Progenitor cell of endocrine pancreas (in vitro differentiated cells): Measurements from ENCODE around the gene MYOZ2. TPM values are rescaled to one million over a fixed set of nuclear protein-coding genes. Genes with fewer than 3 reads are reported as not detected.

ENCODE experiments used
- DNase-seq: peaks from one replicate; pipeline ENCODE4 v3.0.0; 2021; ENCODE audit warnings: low spot score; ENCODE audit not compliant: unreplicated experiment
- H3K27ac Mint-ChIP-seq: 2 replicates; pipeline ENCODE4 v1.8.0; 2021; ENCODE audit warnings: mild to moderate bottlenecking, moderate library complexity, mixed read lengths
- H3K27me3 Mint-ChIP-seq: 2 replicates; pipeline ENCODE4 v1.8.0; 2021; ENCODE audit warnings: mixed read lengths
- H3K36me3 Mint-ChIP-seq: 2 replicates; pipeline ENCODE4 v1.8.0; 2022; ENCODE audit warnings: mixed read lengths; ENCODE audit not compliant: insufficient read depth
- H3K4me1 Mint-ChIP-seq: 2 replicates; pipeline ENCODE4 v1.8.0; 2021; ENCODE audit warnings: low read depth, mixed read lengths
- H3K4me3 Mint-ChIP-seq: 2 replicates; pipeline ENCODE4 v1.8.0; 2021; ENCODE audit warnings: low read depth, mild to moderate bottlenecking, moderate library complexity, mixed read lengths
- H3K9me3 Mint-ChIP-seq: 2 replicates; pipeline ENCODE4 v1.8.0; 2021; ENCODE audit warnings: low read depth, mixed read lengths
- CTCF ChIP-seq: fragments of 200-600 bp; sonication (generic); IDR thresholded peaks from one replicate; pipeline ENCODE4 v1.5.0; 2021; ENCODE audit warnings: antibody characterized with exemption, mild to moderate bottlenecking; ENCODE audit not compliant: unreplicated experiment
- total RNA-seq: library from RNA; stranded (reverse); gene quantifications from 2 replicates; pipeline ENCODE4 v1.2.1, GENCODE V29; 2021

MYOZ2 gene
- total RNA-seq, 1 donor from 2014 or later: 0.10 TPM

GRCh38 chr4:119190354-119190753 is 54.7 kb downstream of the MYOZ2 start:
- TF ChIP-seq CTCF: no peak
- Mint-ChIP-seq H3K36me3 (no peaks in the 10 kb centered on the region), H3K27me3 (no peaks in the 10 kb centered on the region), H3K27ac (no peak overlapping the region), H3K4me3 (no peak overlapping the region), H3K9me3 (no peaks in the 10 kb centered on the region), H3K4me1 (no peaks in the 10 kb centered on the region)
- no peak for DNase-seq

- Mint-ChIP-seq H3K36me3 (no peaks in the 10 kb centered on the region), H3K9me3 (peaks cover 5% of the 10 kb centered on the region), H3K27me3 (no peaks in the 10 kb centered on the region), H3K4me3 (no peak overlapping the region), H3K27ac (no peak overlapping the region), H3K4me1 (no peaks in the 10 kb centered on the region)
- DNase-seq: no peak
- TF ChIP-seq CTCF: no peak
These were observed 55.9 kb downstream of the MYOZ2 start for GRCh38 chr4:119191505-119191904.

GRCh38 chr4:119197772-119198212 is 62.2 kb downstream of the MYOZ2 start:
- no peak overlapping the region for H3K27ac Mint-ChIP-seq
- no peak for DNase-seq
- H3K36me3 Mint-ChIP-seq: no peaks in the 10 kb centered on the region
- no peaks in the 10 kb centered on the region for H3K4me1 Mint-ChIP-seq
- peaks cover 27% of the 10 kb centered on the region for H3K9me3 Mint-ChIP-seq
- TF ChIP-seq CTCF: no peak
- H3K27me3 Mint-ChIP-seq: no peaks in the 10 kb centered on the region
- H3K4me3 Mint-ChIP-seq: no peak overlapping the region

- Mint-ChIP-seq H3K27ac (no peak overlapping the region), H3K36me3 (no peaks in the 10 kb centered on the region)
These were observed 69.3 kb downstream of the MYOZ2 start for GRCh38 chr4:119204916-119205315.

GRCh38 chr4:119205690-119206089 is 70.1 kb downstream of the MYOZ2 start:
- Mint-ChIP-seq H3K4me3 (no peak overlapping the region), H3K9me3 (peaks cover 4% of the 10 kb centered on the region), H3K27ac (no peak overlapping the region), H3K36me3 (no peaks in the 10 kb centered on the region), H3K27me3 (no peaks in the 10 kb centered on the region), H3K4me1 (no peaks in the 10 kb centered on the region)
- DNase-seq: no peak
- TF ChIP-seq CTCF: no peak

More at GRCh38 chr4:119204916-119205315, 69.3 kb downstream of the MYOZ2 start:
- Mint-ChIP-seq H3K4me3 (no peak overlapping the region), H3K27me3 (no peaks in the 10 kb centered on the region), H3K9me3 (peaks cover 11% of the 10 kb centered on the region), H3K4me1 (no peaks in the 10 kb centered on the region)
- DNase-seq: no peak
- TF ChIP-seq CTCF: no peak
